ENCODE results near the gene RAB11FIP2.

DNA sequence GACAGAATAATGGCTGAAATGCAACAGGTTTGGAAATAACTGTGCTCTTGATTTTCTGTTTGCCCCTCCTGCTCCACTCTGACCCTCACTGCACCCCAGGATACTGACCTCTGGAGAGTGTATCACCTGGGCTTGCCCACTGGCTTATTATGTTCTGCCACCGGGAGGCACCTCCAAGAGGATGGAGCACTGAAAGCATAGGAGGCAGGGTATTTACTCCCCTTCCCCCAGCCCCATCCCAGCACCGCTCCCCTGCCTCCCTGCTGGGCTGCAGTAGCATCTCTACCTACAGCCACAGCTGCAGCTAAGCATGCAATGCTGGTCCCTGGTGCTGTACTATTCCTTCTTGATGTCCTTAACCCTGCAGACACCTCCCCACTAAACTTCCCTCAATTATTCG, 26.4 kb downstream of the RAB11FIP2 start:
- TF ChIP-seq, protein P1, sequence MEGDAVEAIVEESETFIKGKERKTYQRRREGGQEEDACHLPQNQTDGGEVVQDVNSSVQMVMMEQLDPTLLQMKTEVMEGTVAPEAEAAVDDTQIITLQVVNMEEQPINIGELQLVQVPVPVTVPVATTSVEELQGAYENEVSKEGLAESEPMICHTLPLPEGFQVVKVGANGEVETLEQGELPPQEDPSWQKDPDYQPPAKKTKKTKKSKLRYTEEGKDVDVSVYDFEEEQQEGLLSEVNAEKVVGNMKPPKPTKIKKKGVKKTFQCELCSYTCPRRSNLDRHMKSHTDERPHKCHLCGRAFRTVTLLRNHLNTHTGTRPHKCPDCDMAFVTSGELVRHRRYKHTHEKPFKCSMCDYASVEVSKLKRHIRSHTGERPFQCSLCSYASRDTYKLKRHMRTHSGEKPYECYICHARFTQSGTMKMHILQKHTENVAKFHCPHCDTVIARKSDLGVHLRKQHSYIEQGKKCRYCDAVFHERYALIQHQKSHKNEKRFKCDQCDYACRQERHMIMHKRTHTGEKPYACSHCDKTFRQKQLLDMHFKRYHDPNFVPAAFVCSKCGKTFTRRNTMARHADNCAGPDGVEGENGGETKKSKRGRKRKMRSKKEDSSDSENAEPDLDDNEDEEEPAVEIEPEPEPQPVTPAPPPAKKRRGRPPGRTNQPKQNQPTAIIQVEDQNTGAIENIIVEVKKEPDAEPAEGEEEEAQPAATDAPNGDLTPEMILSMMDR (IDR thresholded peaks at IDR 0.05), result no peak
- no peak for TF ChIP-seq EP300 (IDR thresholded peaks at IDR 0.05)
- TF ChIP-seq POLR2A (IDR thresholded peaks at IDR 0.05), result no peak
